Measurements from ENCODE around the gene DDAH2. TPM values are rescaled to one million over a fixed set of nuclear protein-coding genes. Genes with fewer than 3 reads are reported as not detected.

The DDAH2 gene
- total RNA-seq, 1 experiment from 2014 or later: 166 TPM

GRCh38 chr6:31690231-31691077 is 38.6 kb downstream of the DDAH2 start:
- DNase-seq (ENCODE audit: low spot score): peak; percentile 32

DNA sequence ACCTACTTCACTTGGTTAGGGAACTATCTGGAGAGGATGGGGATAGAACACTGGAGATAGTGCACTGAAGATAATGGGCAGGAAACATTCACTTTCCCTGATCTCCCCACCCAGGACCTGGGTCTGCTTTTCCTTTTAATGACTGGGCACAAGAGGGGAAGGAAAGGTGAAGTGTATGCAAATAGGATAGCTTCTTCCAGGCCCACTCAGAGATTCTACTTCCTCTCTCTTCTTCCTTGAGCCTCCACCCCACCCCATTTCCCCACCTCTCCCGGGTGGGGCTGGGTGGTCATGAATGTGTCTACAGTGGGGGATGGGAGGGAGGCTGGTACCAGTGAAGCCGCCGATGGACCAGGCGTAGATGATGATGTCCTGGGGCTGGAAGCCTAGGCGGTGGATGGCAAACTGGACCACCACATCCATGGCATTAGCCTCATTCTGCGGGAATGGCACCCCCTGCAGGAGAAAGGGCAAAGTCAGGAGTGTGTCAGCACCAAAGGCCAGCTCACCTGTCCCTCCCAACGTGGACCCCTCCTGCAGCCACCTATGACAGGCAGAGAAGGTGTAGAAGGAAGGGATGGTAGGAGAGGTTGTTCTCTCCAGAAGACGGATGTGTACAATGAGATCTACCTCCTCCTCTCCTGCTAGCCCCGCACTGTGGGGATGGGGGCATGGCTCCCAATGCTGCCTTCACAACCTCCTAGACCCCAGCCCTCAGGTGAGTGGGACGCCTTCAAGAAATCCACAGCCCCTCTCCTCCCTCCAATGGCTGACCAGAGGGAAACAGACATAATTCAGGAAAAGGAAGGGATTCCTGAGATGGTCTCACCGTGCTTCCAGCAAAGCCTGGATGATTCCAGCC is 39.6 kb downstream of the DDAH2 start:
- no peak for DNase-seq (ENCODE audit: low spot score)

DNA sequence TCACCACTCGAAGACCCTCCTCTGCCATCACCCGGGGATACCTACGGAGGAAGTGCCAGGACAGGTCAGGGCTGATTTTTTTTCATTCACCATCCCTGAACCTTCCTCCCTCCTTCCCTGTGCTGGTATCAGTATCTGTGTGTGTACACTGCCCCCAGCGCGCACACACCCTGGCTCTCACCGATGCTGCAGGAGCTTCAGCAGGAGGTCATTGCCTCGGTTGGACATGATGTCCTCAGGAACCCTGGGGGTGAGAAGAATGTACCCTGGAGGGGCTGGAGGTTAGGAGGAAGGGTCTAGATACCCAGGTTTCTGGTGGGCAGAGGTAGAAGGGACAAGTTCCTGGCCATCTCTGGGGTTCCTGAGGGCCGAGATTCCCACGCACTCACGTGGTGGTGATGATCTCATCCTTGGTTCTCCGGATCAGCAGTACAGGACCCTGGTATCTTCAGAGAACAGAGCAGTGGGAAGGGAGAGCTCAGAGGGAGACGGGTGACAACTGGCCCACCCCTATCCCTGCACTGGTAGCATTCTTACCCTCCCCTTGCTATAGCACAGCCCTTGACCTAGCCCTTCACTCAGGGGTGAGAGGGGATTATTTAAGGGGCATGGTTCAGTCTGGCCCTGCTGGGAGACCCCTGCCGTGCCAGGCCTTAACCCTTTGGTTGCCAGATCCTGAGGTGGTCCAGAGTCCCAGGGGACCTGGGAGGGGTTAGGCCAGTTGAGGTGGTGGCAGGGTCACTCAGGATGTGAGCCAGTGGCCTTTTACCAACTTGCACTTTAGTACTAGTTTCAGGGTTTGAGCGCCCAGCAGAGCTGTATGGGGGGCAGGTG is 41.0 kb downstream of the DDAH2 start:
- DNase-seq (ENCODE audit: low spot score): no peak

GRCh38 chr6:31687321-31687720 is 41.8 kb downstream of the DDAH2 start:
- no peak for DNase-seq (ENCODE audit: low spot score)

DNA sequence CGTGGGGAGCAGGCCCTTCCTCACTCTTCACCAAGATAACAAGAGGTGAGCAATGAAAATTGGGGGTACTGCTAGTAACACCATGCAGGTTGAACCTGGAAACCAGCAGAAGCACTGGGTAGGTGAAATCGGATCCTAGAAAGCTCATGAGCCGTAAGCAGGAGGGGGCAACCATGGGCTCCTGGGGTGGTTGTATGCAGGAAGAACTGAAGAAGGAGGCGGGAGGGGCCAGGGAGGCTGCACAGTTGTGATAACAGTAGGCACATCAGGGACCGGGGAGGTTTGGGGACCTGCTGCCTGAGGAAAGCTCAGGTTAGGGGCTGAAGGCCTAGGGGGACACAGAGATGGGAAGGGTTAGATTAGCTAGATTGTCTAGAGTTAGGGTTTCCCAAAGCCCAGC is 42.6 kb downstream of the DDAH2 start:
- DNase-seq (ENCODE audit: low spot score): no peak

DNA sequence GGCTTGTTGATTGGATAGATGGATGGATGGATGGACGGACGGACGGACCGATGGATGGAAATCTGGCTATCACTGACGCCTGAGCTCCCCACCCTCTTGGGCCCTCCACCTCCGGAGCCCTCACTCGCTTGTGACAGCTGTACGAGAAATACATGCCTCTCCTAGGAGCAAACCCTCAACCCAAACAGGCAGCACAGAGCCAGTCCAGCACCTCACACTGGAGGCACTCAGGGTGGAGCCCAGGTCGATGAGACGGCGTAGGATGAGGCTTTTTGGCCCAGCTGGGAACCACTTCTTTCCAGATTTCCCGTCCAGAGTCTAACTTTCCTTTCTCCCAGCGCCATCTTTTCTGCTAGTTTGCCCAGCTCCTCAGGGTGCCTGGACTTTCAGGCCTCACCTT is 45.5 kb downstream of the DDAH2 start:
- no peak for DNase-seq (ENCODE audit: low spot score)

DNA sequence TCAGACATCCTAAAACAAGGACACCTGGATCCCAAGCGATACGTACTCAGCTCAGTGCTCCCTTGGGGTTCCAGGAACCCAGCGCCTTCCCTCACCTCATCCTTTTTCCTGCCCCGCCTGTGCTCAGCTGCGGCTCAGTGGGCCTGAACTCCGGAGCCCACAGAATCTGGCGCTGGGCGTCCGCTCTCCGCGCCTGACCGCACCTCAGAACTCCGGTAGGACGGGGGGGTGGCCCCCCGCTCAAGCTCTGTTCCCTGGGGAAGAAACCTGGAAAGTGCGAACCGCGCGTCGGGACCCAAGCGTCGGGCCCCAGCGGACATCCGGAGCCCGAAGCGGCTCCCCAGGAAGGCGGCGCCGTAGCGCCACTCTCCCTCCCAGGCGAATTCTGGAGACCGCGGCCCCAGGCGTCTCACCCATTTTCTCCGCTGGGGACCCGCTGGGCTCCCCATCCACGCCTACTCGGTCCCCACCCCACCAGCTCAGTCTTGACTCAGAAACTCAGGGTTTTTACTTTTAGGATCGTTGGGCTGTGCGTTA is 47.9 kb downstream of the DDAH2 start:
- no peak for DNase-seq (ENCODE audit: low spot score)

GRCh38 chr6:31680226-31681134 is 48.6 kb downstream of the DDAH2 start, which contains the start of gene LY6G5C:
TSS of gene LY6G5C (minus strand) at chr6:31681067. CDS start at chr6:31680373, 694 bp downstream.
- peak; percentile 52 for DNase-seq (ENCODE audit: low spot score)

- DNase-seq (ENCODE audit: low spot score): no peak
These were observed 51.1 kb downstream of the DDAH2 start for GRCh38 chr6:31677955-31678354.

Other genes starting within 250 kb of the DDAH2 start
- 16.5 and 17.1 TPM in 2 replicates for gene MICB, start 231.2 kb downstream of the DDAH2 start, total RNA-seq (2014; rRNA removed; shearing (Covaris generic))
- gene MCCD1, start 200.3 kb downstream of the DDAH2 start, total RNA-seq (2014; rRNA removed; shearing (Covaris generic)): not detected in 2 replicates
- 317 and 405 TPM in 2 replicates for gene DDX39B, start 187.3 kb downstream of the DDAH2 start, total RNA-seq (2014; rRNA removed; shearing (Covaris generic))
- 1.4 and 2.3 TPM in 2 replicates for gene ATP6V1G2, start 182.7 kb downstream of the DDAH2 start, total RNA-seq (2014; rRNA removed; shearing (Covaris generic))
- 21.1 and 22.0 TPM in 2 replicates for gene NFKBIL1, start 181.7 kb downstream of the DDAH2 start, total RNA-seq (2014; rRNA removed; shearing (Covaris generic))
- gene LTA, start 157.0 kb downstream of the DDAH2 start, total RNA-seq (2014; rRNA removed; shearing (Covaris generic)): not detected in 2 replicates
- gene TNF, start 153.7 kb downstream of the DDAH2 start, total RNA-seq (2014; rRNA removed; shearing (Covaris generic)): not detected in 2 replicates
- gene LTB, start 146.9 kb downstream of the DDAH2 start, total RNA-seq (2014; rRNA removed; shearing (Covaris generic)): not detected in 2 replicates
- not detected in 2 replicates for gene LST1, start 143.0 kb downstream of the DDAH2 start, total RNA-seq (2014; rRNA removed; shearing (Covaris generic))
- gene NCR3, start 136.3 kb downstream of the DDAH2 start, total RNA-seq (2014; rRNA removed; shearing (Covaris generic)): not detected in 2 replicates
- gene AIF1, start 114.1 kb downstream of the DDAH2 start, total RNA-seq (2014; rRNA removed; shearing (Covaris generic)): not detected in 2 replicates
- 46.7 and 55.9 TPM in 2 replicates for gene PRRC2A, start 108.6 kb downstream of the DDAH2 start, total RNA-seq (2014; rRNA removed; shearing (Covaris generic))
- gene BAG6, start 76.6 kb downstream of the DDAH2 start, total RNA-seq (2014; rRNA removed; shearing (Covaris generic)): 176 and 186 TPM in 2 replicates
- 2.0 and 4.2 TPM in 2 replicates for gene APOM, start 73.4 kb downstream of the DDAH2 start, total RNA-seq (2014; rRNA removed; shearing (Covaris generic))
- 15.9 and 22.0 TPM in 2 replicates for gene C6orf47, start 68.5 kb downstream of the DDAH2 start, total RNA-seq (2014; rRNA removed; shearing (Covaris generic))
- gene GPANK1, start 64.3 kb downstream of the DDAH2 start, total RNA-seq (2014; rRNA removed; shearing (Covaris generic)): 9.5 and 13.2 TPM in 2 replicates
- 263 and 282 TPM in 2 replicates for gene CSNK2B, start 63.2 kb downstream of the DDAH2 start, total RNA-seq (2014; rRNA removed; shearing (Covaris generic))
- gene LY6G5B, start 59.3 kb downstream of the DDAH2 start, total RNA-seq (2014; rRNA removed; shearing (Covaris generic)): 1.2 and 2.0 TPM in 2 replicates
- gene LY6G5C, start 48.2 kb downstream of the DDAH2 start, total RNA-seq (2014; rRNA removed; shearing (Covaris generic)): not detected in 2 replicates
- gene ABHD16A, start 26.0 kb downstream of the DDAH2 start, total RNA-seq (2014; rRNA removed; shearing (Covaris generic)): 38.5 and 40.9 TPM in 2 replicates
- not detected in 2 replicates for gene LY6G6F, start 22.4 kb downstream of the DDAH2 start, total RNA-seq (2014; rRNA removed; shearing (Covaris generic))
- not detected in 2 replicates for gene LY6G6D, start 14.0 kb downstream of the DDAH2 start, total RNA-seq (2014; rRNA removed; shearing (Covaris generic))
- gene LY6G6C, start 7.6 kb downstream of the DDAH2 start, total RNA-seq (2014; rRNA removed; shearing (Covaris generic)): not detected in 2 replicates
- not detected in 2 replicates for gene MPIG6B, start 5.9 kb downstream of the DDAH2 start, total RNA-seq (2014; rRNA removed; shearing (Covaris generic))
- gene CLIC1, start 7.2 kb upstream of the DDAH2 start, total RNA-seq (2014; rRNA removed; shearing (Covaris generic)): 927 and 1,153 TPM in 2 replicates
- gene MSH5, start 10.7 kb upstream of the DDAH2 start, total RNA-seq (2014; rRNA removed; shearing (Covaris generic)): 3.2 and 6.1 TPM in 2 replicates
- gene SAPCD1, start 33.4 kb upstream of the DDAH2 start, total RNA-seq (2014; rRNA removed; shearing (Covaris generic)): 1.1 and 3.0 TPM in 2 replicates
- 0.60 and 3.2 TPM in 2 replicates for gene VWA7, start 48.0 kb upstream of the DDAH2 start, total RNA-seq (2014; rRNA removed; shearing (Covaris generic))
- 56.0 and 58.8 TPM in 2 replicates for gene VARS1, start 66.5 kb upstream of the DDAH2 start, total RNA-seq (2014; rRNA removed; shearing (Covaris generic))
- gene LSM2, start 77.7 kb upstream of the DDAH2 start, total RNA-seq (2014; rRNA removed; shearing (Covaris generic)): 80.4 and 88.0 TPM in 2 replicates
- 1.4 and 3.0 TPM in 2 replicates for gene HSPA1L, start 86.0 kb upstream of the DDAH2 start, total RNA-seq (2014; rRNA removed; shearing (Covaris generic))
- 1.2 and 4.1 TPM in 2 replicates for gene HSPA1A, start 86.2 kb upstream of the DDAH2 start, total RNA-seq (2014; rRNA removed; shearing (Covaris generic))
- gene HSPA1B, start 98.4 kb upstream of the DDAH2 start, total RNA-seq (2014; rRNA removed; shearing (Covaris generic)): 312 and 358 TPM in 2 replicates
- 101 and 107 TPM in 2 replicates for gene NEU1, start 133.5 kb upstream of the DDAH2 start, total RNA-seq (2014; rRNA removed; shearing (Covaris generic))
- gene SLC44A4, start 149.7 kb upstream of the DDAH2 start, total RNA-seq (2014; rRNA removed; shearing (Covaris generic)): not detected in 2 replicates
- gene EHMT2, start 168.4 kb upstream of the DDAH2 start, total RNA-seq (2014; rRNA removed; shearing (Covaris generic)): 75.5 and 85.7 TPM in 2 replicates
- 1.3 and 4.1 TPM in 2 replicates for gene ZBTB12, start 172.8 kb upstream of the DDAH2 start, total RNA-seq (2014; rRNA removed; shearing (Covaris generic))
- gene C2, start 198.4 kb upstream of the DDAH2 start, total RNA-seq (2014; rRNA removed; shearing (Covaris generic)): 0.69 TPM in 1 of 2 replicates, not detected in the other
- gene CFB, start 216.8 kb upstream of the DDAH2 start, total RNA-seq (2014; rRNA removed; shearing (Covaris generic)): 3.7 and 4.0 TPM in 2 replicates
- gene NELFE, start 229.7 kb upstream of the DDAH2 start, total RNA-seq (2014; rRNA removed; shearing (Covaris generic)): 92.1 and 117 TPM in 2 replicates
- 26.0 and 29.9 TPM in 2 replicates for gene SKIC2, start 229.9 kb upstream of the DDAH2 start, total RNA-seq (2014; rRNA removed; shearing (Covaris generic))
- gene DXO, start 242.8 kb upstream of the DDAH2 start, total RNA-seq (2014; rRNA removed; shearing (Covaris generic)): 16.4 and 17.9 TPM in 2 replicates